Stimulated activated naive CD8-positive, alpha-beta T cell treated with anti-CD3 and anti-CD28 coated beads, Interleukin-15, Interleukin-2, amounts not matched to agents 100 ng/mL and 50 ng/mL, for 24 hours (primary cell): ENCODE measurements around the gene GALNT17.
"Not testable (repeated sequence)": the region's sequence is repeated elsewhere in the genome, so short reads cannot be mapped to it uniquely, and the experiment has no call there.

Source experiments
- H3K27ac Mint-ChIP-seq: one replicate; pipeline ENCODE4 v1.8.0; 2021; ENCODE audit warnings: mild to moderate bottlenecking, mixed read lengths
- H3K27me3 Mint-ChIP-seq: one replicate; pipeline ENCODE4 v1.8.0; 2021; ENCODE audit warnings: mixed read lengths
- H3K36me3 Mint-ChIP-seq: one replicate; pipeline ENCODE4 v1.8.0; 2021; ENCODE audit warnings: low read depth, mixed read lengths
- H3K4me1 Mint-ChIP-seq: one replicate; pipeline ENCODE4 v1.8.0; 2021; ENCODE audit warnings: low read depth, mixed read lengths
- H3K4me3 Mint-ChIP-seq: one replicate; pipeline ENCODE4 v1.8.0; 2021; ENCODE audit warnings: mild to moderate bottlenecking, mixed read lengths
- H3K9me3 Mint-ChIP-seq: one replicate; pipeline ENCODE4 v1.8.0; 2021; ENCODE audit warnings: mixed read lengths

The GALNT17 gene

GRCh38 chr7:71237945-71238344 is 106.0 kb downstream of the GALNT17 start:
- H3K27me3 Mint-ChIP-seq = no peaks in the 10 kb centered on the region
- H3K4me1 Mint-ChIP-seq = no peaks in the 10 kb centered on the region
- no peaks in the 10 kb centered on the region for H3K36me3 Mint-ChIP-seq
- no peak overlapping the region for H3K4me3 Mint-ChIP-seq
- H3K9me3 Mint-ChIP-seq = peaks cover 8% of the 10 kb centered on the region
- no peak overlapping the region for H3K27ac Mint-ChIP-seq

DNA sequence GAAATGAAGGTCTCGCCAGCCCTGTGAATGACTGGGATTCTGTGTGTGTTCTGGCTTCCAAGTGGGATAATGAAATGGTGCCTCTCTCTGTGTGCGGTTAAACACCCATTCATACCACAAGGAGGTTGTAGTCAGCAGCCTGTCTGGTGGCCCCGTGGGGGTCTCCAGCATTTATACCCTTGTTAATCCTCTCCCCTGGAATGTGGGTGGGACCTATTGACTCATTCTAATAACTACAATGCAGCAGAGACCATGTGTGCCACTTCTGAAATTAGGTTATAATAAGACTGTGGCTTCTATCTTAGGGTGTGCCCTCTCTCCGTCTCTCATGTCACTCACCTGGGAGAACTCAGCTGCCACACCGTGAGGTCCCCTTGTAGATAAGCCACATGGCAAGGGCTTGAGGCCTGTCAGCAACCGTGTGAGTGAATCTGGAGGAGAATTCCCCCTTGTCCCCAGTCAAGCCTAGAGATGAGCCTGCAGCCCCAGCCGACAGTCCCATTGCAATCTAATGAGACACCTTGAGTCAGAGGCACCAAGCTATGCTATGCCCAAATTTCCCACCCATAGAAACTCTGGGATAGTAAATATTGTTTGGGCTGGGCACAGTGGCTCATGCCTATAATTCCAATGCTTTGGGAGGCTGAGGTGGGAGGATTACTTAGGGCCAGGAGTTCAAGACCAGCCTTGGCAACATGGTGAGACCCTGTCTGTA is 106.8 kb downstream of the GALNT17 start:
- H3K9me3 Mint-ChIP-seq = peaks cover 8% of the 10 kb centered on the region
- no peak overlapping the region for H3K27ac Mint-ChIP-seq
- H3K36me3 Mint-ChIP-seq = no peaks in the 10 kb centered on the region
- H3K4me1 Mint-ChIP-seq = no peaks in the 10 kb centered on the region
- no peak overlapping the region for H3K4me3 Mint-ChIP-seq
- no peaks in the 10 kb centered on the region for H3K27me3 Mint-ChIP-seq

DNA sequence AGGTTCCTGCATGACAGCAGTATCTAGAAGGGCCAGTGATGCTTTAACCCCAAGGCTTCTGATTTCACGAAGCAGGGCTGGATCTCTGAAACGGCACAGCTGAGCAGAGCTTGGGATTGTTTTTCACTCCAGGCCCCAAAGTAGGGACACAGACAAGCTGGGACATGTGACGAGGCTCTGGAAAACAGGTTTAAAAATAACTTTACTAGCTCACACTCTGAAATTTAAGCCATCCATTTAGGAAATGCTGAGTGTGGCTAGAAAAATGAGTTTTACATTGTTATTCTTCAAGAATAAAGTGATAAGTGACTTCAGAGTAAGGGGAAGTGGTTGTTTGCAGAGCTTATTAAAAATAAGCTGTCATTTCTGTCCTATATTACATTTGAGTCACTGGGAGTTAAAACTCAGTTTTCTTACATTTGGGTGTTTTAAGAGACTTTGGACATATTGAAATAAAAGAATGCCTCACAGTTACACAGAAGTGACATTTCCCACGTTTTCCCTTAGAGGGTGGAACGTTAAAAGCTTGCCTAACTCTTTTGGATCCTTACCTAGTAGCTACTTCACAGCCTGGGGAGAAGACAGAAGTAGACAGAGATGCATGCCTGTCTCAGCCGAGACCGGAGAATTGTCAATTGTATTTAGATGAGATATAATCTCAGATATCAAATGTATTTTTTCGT is 107.8 kb downstream of the GALNT17 start:
- Mint-ChIP-seq H3K4me1 (no peaks in the 10 kb centered on the region), H3K27ac (no peak overlapping the region), H3K36me3 (no peaks in the 10 kb centered on the region), H3K9me3 (peaks cover 8% of the 10 kb centered on the region), H3K27me3 (no peaks in the 10 kb centered on the region), H3K4me3 (no peak overlapping the region)

- H3K9me3 Mint-ChIP-seq = peaks cover 14% of the 10 kb centered on the region
- no peaks in the 10 kb centered on the region for H3K4me1 Mint-ChIP-seq
- H3K4me3 Mint-ChIP-seq = no peak overlapping the region
- no peaks in the 10 kb centered on the region for H3K27me3 Mint-ChIP-seq
- no peak overlapping the region for H3K27ac Mint-ChIP-seq
- H3K36me3 Mint-ChIP-seq = no peaks in the 10 kb centered on the region
These were observed 111.9 kb downstream of the GALNT17 start for GRCh38 chr7:71243736-71244410.

GRCh38 chr7:71245038-71245437 is 113.1 kb downstream of the GALNT17 start:
- no peak overlapping the region for H3K4me3 Mint-ChIP-seq
- no peak overlapping the region for H3K27ac Mint-ChIP-seq
- no peaks in the 10 kb centered on the region for H3K27me3 Mint-ChIP-seq
- no peaks in the 10 kb centered on the region for H3K36me3 Mint-ChIP-seq
- no peaks in the 10 kb centered on the region for H3K4me1 Mint-ChIP-seq
- peaks cover 14% of the 10 kb centered on the region for H3K9me3 Mint-ChIP-seq

DNA sequence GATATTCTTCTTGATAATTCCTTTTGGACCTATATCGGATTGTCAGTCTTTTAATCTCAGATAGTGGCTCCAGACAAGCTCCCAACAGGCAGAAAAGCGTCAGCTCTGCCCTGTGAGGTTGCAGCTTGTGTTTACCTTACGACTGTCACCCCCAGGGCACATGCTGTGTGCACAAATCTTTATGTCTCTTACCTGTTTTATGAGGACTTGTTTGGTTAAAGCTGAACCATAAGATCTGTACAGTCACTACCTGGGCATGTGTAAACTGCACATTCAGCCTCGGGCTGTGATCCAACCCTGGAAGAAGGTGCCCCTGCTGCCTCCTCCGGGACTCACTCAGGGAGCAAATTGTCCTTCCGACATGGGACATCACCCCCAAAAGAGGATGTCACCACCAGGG is 119.8 kb downstream of the GALNT17 start:
- peaks cover 17% of the 10 kb centered on the region for H3K9me3 Mint-ChIP-seq
- H3K36me3 Mint-ChIP-seq = no peaks in the 10 kb centered on the region

DNA sequence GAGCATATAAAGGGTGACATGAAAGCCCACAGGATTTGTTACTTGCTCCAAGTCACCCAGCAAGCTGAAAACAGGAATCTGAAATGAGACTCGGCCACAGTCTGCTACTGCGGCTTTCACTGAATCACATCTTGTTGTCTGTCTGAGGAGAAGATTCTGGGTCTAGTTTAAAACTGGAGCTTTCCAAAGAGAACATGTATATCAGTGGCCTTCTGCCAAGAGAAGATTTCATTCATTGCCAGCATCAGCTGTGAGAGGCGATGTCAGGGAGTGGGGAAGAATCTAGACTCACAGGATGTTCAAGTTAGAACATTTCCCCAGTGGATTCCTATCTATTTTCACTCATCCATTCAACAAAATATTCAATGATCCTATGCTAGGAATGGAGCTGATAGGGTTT is 122.8 kb downstream of the GALNT17 start:
- Mint-ChIP-seq H3K27me3 (no peaks in the 10 kb centered on the region), H3K4me1 (no peaks in the 10 kb centered on the region), H3K4me3 (no peak overlapping the region), H3K9me3 (peaks cover 23% of the 10 kb centered on the region), H3K27ac (no peak overlapping the region), H3K36me3 (no peaks in the 10 kb centered on the region)

More for the DNA sequence above, 119.8 kb downstream of the GALNT17 start:
- Mint-ChIP-seq H3K4me3 (no peak overlapping the region), H3K27me3 (no peaks in the 10 kb centered on the region), H3K4me1 (no peaks in the 10 kb centered on the region), H3K27ac (no peak overlapping the region)

DNA sequence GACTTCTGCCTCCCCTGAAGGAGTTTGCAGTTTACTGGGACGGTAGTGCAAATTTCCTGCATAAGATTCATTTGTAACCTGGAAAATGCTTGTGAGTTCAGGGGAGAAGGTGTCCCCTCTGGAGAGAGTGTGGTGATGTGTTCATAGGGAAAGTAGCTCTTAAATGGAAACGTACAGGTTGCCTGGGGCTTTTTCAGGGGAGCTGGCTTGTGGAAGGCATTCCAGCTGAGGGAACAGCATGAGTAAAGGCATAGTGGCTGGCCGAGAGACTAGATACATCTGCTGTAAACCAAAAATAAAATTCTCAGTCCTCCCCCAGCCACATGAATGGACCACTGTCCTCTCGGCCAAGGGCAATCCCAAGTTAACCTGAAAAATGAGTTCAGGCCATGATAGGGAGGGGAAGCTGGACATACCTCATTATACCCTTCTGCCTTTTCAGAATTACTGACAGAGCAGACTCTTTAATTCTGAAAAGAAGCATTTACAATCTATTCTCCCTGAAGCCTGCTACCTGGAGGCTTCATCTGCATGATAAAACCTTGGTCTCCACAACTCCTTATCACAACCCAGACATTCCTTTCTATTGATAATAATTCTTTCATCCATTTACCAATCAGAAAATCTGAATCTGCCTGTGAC is 123.7 kb downstream of the GALNT17 start:
- Mint-ChIP-seq H3K36me3 (no peaks in the 10 kb centered on the region), H3K4me3 (no peak overlapping the region), H3K4me1 (no peaks in the 10 kb centered on the region), H3K27ac (no peak overlapping the region), H3K27me3 (no peaks in the 10 kb centered on the region), H3K9me3 (peaks cover 23% of the 10 kb centered on the region)

GRCh38 chr7:71261066-71261465 is 129.1 kb downstream of the GALNT17 start:
- Mint-ChIP-seq H3K9me3 (peaks cover 23% of the 10 kb centered on the region), H3K4me1 (no peaks in the 10 kb centered on the region), H3K27me3 (no peaks in the 10 kb centered on the region), H3K36me3 (no peaks in the 10 kb centered on the region), H3K4me3 (no peak overlapping the region), H3K27ac (no peak overlapping the region)

GRCh38 chr7:71262834-71263233 is 130.9 kb downstream of the GALNT17 start:
- H3K27ac Mint-ChIP-seq, H3K27me3 Mint-ChIP-seq, H3K4me1 Mint-ChIP-seq, H3K4me3 Mint-ChIP-seq, H3K36me3 Mint-ChIP-seq: not testable (repeated sequence)
- H3K9me3 Mint-ChIP-seq = peaks cover 29% of the 10 kb centered on the region

DNA sequence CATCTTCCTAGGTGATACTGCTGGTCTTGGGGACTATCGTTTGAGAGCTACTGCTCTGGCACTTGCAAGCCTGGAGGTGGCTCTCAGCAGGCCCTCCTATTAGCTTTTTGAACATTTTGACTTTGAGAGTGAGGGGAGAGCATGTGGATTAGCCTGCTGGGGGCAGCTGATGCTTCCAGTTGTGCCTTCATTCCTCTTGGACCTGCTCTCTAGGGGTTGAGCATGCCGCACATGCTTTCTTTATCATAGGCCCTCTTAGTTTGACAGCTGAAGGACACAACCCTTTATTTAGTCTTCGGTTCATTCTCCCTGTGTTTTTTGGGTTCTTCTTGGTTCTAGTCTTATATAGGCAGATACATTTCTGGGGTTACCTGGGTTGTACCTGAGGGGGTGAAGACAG is 132.1 kb downstream of the GALNT17 start:
- Mint-ChIP-seq H3K27ac (no peak overlapping the region), H3K36me3 (no peaks in the 10 kb centered on the region), H3K4me1 (no peaks in the 10 kb centered on the region), H3K27me3 (no peaks in the 10 kb centered on the region), H3K9me3 (peaks cover 21% of the 10 kb centered on the region), H3K4me3 (no peak overlapping the region)

GRCh38 chr7:71266912-71267311 is 135.0 kb downstream of the GALNT17 start:
- no peaks in the 10 kb centered on the region for H3K4me1 Mint-ChIP-seq
- no peak overlapping the region for H3K4me3 Mint-ChIP-seq

GRCh38 chr7:71267734-71268469 is 136.0 kb downstream of the GALNT17 start:
- Mint-ChIP-seq H3K4me1 (no peaks in the 10 kb centered on the region), H3K36me3 (no peaks in the 10 kb centered on the region), H3K9me3 (peaks cover 27% of the 10 kb centered on the region), H3K27ac (no peak overlapping the region), H3K27me3 (no peaks in the 10 kb centered on the region), H3K4me3 (no peak overlapping the region)

More at GRCh38 chr7:71266912-71267311, 135.0 kb downstream of the GALNT17 start:
- Mint-ChIP-seq H3K9me3 (peaks cover 23% of the 10 kb centered on the region), H3K27ac (no peak overlapping the region), H3K27me3 (no peaks in the 10 kb centered on the region), H3K36me3 (no peaks in the 10 kb centered on the region)

- Mint-ChIP-seq H3K27me3 (no peaks in the 10 kb centered on the region), H3K4me1 (no peaks in the 10 kb centered on the region), H3K9me3 (peaks cover 24% of the 10 kb centered on the region), H3K36me3 (no peaks in the 10 kb centered on the region), H3K4me3 (no peak overlapping the region), H3K27ac (no peak overlapping the region)
These were observed 138.6 kb downstream of the GALNT17 start for GRCh38 chr7:71270558-71270957.
